ENCODE measurements around the gene NUP98.

Gene NUP98

DNA sequence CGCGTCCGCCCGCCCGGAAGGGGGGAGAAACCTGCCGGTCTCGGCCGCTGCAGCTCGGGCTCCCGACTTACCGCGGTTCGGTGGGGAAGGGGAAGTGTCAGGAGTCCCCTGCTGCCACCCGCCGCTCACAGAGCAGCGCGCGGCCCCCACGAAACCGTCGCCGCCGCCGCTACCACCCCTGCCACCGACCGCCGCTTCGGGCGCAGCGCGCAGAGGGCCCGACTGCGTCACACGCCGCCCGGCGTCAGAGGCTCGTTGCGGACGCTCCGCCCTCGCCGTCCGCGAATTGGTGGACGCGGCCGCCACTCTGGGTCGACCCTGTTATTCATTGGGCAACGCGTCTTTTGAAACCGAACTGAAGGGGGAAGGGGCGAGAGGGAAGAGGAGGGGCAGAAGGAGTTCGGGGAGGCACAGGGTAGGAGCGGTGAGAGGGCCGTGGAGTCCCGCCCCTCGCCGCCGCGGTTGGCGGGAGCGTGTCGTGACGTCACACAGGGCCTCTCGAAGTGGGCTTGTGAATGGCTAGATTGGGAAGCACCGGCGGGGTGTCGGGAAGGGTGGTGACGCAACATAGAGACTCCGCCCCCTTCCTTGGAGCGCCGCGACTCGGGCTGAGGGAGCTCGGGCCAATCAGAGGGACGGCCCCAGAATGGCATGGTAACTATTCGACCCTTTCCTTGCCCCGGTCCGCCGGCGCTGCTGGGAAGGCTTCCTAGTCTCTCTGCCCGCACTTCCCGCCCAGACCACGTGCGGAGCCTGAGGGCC is at the start of gene NUP98:
NUP98 (minus strand) TSS at position 226 of the 762 bp plus-strand sequence. CDS start 15,437 bp downstream, outside the sequence.
- peak; percentile 100 for DNase-seq

DNA sequence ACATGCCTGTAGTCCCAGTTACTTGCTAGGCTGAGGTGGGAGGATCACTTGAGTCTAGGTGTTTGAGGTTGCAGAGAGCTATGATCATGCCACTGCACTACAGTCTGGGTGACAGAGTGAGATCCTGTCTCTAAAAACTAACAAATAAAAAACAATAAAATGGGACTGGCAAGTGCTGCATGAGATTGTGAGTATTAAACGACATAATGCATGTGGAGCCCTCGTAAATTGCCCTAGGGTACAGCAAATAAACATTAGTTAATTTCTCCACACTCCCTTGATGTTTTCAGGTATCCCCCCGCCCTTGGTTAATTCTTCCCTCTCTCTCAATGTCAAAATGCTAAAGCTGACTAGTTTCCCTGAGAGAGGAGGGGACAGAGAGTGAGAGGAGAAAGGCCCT is 48.3 kb upstream of the NUP98 start:
- DNase-seq, result no peak

DNA sequence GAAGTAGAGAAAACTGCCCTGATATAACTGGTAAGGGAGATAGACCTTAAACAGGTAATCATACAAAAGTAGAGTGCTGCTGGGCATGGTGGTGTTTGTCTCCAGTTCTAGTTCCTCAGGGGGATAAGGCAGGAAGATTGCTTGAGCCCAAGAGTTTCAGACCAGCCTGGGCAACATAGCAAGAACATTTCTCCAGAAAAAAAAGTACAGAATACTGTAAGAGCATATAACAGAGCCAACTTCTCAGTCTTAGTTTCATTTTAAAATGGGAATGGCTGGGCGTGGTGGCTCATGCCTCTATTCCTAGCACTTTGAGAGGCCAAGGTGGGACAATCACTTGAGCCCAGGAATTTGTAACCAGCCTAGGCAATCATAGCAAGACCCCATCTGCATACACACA is 47.9 kb upstream of the NUP98 start:
- DNase-seq, result no peak

DNA sequence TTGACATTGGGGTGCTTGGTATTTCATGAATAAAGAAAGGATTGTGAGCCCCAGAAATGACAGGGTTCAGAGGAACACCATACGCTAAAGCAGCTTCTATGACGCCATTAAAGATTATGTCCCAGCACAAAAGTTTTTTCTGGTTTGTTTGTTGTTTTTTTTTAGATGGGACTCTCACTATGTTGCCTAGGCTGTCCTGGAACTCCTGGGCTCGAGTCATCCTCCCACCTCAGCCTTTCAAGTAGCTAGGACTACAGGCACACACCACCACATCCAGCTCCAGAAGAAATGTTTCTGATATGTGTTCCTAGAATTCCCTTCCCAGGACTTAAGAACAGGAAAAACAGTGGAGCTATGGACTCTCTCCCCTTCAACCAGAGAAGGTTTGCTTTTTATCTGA is 46.0 kb upstream of the NUP98 start:
- DNase-seq, result no peak

DNA sequence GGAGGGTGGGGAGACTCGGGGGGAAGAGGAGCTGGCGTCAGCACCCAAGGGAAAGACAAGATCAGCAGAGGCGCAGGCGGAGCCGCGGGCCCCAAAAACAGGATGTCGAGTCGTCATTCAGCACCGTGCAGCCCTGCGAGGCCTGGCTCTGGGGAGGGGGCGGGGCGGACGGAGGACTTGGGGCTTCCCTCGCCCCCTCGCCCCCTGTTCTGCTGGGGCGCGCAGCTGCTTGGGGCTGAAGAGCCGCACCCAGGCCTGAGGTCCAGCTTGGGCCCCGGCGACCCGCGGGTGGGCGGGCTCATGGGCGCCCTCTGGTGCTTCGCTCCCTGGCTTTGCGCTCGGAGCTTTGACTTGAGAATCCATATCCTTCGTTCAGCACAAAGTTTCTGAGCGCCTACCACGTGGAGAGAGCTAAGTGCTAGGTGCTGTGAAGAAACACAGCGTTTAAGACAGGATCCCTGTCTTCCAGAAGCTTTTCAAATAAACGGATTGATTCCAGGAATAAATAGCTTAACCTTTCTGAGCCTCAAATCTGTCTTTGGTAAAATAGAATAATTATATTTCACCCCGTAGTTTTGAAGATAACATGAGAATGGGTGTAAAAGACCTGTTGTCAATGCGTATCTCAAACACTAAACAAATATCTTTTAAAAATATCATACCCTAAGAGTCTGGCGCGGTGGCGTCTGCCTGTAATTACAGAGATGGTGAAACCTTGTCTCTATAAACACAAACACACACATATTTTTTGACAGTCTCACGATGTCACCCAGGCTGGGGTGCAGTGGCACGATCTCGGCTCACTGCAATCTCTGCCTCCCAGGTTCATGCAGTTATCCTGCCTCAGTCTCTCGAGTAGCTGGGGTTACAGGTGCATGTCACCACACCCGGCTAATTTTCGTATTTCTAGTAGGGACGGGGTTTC is 44.3 kb upstream of the NUP98 start:
- DNase-seq, result no peak

DNA sequence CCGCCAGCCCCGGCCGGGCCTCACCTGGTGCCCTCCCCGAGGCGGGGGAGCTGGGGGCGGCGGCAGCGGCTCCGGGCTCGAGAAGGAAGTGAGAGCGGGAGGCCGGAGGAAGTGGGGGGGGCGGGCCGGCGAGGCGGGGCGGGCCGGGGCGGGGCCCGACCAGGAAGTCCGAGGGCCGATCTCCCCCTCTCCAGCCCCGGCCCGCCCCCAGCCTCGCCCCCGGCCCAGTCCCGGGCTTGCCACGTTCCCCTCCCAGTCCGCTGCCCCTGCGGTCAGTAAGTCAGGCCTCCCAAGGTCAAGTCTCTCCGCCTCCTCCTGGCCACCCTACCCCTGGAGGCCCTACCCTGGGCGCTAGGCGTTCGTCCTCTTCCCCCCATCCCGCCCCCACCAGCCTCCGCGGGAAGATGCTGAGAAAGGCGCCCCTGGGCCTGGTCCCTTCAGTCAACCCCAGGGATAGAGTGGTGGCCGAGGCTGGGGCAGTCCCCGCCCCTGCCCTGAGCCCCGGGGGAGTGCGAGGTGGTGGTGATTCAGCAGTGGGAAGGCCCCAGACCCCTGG is 43.6 kb upstream of the NUP98 start, which contains the start of gene RHOG:
RHOG (minus strand) TSS at position 90 of the 556 bp plus-strand sequence. CDS start 12,821 bp downstream, outside the sequence.
- peak; percentile 91 for DNase-seq

DNA sequence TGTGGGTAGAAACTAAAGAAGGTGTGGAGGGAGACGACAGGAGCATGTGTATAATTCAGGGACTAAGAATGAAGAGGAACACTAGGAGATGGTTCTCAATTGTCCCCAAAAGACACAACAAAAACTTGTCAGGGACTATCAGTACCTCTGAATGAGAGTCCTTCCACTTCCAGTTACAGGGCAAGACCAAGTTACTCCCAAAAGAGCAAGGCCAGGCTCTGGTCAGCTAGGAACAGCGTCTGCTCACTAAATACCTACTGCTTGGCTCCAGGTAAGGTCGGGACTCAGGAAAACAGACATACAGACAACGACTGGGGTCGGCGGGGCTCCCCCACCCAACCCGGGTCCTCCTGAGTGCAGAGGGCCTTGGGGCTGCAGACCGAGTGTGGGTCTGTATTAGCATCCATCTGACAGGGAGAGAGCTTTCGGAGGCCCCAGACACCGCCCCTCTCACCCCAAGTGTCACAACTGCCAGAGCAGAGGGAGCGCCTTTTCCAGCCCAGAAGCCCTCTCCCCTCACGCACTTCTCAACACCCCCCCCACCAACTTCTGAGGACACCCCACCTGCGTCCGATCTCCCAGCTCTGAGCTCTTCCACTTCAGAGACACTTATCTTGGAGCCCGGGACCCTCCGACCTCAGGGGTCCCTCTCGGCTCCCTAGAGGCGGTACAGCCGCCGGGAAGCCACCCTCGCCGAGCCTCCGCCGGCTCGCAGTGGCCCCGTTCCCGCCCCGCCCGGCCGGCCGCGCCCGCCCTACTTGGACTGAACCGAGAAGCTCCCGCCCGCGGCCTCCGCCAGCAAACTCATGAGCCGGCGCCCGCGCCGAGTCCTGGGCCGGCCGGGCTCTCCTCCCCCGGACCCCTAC is 42.9 kb upstream of the NUP98 start:
- DNase-seq, result peak; percentile 80

DNA sequence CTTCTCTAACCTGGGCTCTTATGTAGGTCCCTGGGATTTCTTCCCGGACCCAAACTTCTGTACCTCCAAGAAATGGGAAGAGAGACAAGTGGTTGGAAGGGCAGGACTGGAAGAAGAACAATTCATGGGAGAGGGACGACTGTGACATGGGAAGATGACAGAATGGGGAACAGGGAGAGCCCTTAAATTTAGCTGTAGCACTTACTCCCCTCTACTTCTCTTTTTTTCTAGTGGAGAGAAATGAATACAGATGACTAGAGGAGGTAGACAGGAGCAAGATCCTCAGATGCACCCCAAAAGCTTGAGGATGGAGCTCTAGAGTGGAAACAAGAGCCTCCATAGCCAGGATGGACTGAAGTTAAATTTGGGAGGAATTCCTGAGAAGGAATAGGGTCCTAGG is 41.1 kb upstream of the NUP98 start:
- no peak for DNase-seq

DNA sequence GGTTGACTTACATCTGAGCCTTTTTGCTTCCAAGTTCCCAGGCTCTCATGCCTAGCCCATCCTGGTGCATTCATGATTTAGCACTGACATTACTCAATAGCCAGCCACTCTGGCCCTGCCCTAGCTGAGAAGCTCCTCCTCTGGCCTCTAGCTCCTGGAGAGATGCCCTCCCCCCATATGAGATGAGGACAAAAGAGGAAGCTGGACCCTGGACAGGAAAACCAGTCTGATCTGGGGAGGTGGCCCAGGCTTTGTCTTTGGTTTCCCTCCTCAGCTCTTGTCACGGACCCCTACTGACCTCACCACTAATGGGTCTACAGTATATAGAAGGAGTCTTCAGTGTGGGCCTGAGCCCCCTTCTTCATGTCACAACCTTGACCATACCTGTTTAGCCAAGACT is 40.4 kb upstream of the NUP98 start:
- DNase-seq, result no peak

DNA sequence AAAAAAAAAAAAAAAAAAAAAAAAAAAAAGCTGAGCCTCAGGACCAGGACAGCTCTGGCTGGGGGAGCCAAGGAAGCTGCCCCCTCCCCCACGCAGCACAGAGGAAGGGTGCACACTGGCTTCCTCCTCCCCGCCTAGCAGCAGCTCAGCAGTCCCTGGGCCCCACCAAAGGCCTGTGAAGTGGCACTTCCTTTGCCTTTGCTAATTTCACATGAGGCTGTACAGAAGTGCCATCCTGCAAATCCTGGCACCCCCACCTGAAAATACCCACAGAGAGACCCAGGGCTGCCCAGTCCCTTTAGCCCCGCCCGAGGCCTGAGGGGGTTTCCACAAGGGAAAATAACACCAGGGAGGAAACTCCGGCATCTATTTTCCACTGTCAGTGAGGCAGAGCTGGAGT is 39.5 kb upstream of the NUP98 start:
- DNase-seq, result no peak

DNA sequence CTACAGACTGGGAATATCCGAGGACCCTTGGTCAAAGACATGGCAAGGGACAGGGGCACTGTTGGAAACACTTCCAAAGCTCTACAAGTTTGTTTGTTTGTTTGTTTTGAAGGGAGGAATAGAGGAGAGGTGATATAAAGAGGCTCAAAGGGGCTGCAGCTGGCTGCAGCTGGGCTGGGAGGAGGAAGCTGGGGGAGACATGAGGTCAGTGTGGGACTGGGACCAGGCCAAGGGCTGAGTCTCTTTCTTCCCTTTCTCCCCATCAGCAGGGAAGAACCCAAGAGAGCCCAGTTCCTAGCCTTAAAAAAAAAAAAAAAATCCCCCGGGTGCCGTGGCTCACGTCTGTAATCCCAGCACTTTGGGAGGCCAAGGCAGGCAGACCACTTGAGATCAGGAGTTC is 38.4 kb upstream of the NUP98 start:
- DNase-seq, result no peak

DNA sequence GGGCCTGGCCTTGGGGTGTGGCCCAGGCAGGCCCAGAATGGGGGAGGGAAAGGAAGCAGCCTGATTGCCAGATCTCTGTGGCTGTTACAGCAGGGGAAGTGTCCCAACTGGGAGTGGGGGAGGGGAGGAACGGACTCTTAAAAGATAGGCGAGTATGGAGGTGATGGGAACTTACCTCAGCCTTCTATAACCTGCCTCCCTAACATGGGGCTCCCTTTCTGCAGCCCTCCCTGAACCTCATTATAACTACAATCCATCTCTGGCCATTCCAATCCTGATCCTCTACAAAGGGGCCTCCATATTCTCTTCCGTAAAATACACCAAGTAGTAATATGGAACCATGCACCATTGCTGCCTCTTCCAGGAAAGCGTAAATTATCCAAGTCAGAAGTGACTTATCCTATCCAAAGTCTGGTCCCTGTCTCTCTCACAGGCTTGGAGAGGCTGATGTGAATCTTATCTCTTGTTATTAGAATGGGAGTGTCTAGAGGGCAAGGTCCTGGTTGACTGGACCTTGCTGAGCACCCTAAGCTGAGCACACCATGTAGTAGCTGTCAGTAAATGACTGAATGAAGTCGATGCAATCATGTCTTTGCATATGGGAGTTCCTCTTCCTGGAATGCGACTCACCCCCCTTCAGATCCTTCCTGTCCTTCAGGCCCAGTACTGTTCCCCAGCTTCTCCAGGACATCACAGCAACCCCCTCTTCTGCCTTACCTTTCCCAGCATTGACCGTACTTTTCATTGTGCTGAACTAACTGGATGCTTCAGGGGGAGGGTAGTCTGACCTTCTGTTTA is 37.5 kb upstream of the NUP98 start:
- DNase-seq, result no peak

DNA sequence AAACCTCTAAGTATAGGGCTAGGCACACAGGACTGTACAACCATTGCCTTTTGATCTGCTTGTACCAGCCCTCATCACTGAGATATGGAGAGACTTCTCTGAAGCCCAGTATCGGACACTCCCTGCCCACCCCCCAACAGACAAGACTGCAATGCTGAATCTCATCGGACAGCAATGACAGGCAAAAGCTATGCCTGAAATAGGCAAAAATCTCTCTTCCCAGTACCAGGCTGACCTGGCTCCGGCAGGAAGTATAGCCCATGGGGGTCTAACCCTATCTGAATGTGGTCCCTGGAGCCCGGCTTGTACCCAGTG is 37.0 kb upstream of the NUP98 start:
- no peak for DNase-seq

DNA sequence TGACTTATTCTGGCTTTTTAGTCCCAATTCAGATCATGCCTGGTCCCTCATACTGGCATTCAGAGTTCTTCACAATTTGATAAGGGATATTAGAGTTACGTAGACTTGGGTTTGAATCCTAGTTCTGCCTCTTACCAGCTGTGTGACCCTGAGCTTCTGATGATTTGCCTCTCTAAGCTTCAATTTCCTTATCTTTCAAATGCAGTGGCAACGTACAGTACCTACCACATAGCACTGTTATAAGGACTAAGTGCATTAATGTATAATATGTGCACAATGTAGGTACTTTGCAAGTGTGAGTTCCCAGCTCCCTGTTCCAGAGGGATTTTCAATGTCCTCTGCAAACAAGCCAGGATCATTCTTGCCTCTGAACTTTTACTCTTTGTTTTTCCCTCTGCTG is 36.1 kb upstream of the NUP98 start:
- DNase-seq, result no peak

DNA sequence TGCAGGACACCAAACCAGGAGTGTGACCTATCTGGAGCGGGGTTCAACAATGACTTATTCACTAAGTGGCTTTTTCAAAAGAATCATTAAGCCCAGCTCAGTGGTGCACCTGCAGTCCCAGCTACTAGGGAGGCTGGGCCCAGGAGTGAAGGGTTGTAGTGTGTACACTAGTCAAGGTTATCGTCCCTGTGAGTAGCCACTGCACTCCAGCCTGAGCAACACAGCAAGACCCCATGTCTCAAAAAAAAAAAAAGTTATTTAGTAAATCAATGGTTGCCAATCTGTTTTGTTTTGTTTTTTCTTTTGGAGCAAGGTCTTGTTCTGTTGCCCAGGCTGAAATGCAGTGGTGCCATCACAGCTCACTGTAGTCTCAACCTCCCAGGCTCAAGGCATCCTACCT is 35.5 kb upstream of the NUP98 start:
- no peak for DNase-seq

DNA sequence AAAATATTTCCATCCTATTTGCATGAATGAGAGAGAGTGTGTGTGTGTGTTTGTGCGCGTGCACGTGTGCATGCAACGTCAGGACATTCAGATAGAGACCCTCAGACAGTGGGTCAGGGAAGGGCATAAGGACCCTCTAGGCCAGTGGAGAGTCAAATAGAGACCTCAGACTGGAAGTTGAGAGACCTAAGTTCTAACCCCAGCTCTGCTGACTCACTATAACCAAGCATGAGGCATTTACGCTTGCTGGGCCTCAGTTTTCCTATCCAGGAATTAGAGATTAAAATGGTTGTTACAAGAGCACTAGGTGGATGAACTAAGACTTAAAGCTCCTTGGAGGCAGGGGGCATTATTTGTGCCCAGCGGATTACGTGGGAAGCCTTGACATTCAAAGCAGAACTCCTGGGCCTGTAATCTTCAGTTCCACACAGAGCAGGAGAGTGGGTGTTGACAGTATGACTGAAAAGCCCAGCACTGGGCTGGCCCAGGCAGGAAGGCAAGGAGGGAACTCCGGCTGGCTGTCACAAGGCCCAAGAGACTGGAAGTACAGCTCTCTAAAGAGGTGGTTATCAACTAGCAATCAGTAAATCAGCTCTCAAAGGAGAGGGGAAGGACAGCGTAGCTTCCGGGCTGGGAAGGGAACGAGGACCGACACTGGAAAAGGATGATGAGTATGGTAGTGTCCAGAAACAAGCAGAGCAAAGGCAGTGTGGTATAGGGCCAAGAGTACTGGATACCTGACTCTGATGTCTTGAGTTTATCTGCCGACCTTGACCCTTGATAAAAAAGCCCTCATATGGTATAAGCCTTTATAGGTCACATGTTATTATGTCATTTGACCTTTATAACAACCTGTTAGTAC is 34.3 kb upstream of the NUP98 start:
- no peak for DNase-seq

DNA sequence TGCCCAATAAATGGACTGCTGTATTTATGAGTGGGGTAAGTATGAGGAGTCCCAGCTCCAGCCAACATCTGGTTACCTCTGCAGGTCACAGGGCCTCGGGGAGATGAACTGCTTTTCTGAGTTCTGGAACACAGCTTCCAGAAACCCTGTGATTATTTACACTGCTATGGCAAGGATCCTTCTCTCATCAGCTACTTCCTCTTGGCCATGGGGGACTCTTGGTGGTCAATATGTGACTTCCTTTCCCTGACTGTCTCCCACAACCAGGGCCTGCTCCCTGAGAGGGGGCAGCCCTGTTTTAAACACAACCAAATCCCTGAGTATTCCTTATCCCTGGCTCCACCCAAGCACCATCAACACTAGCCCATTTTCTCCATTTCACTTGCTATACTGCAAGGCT is 33.4 kb upstream of the NUP98 start:
- no peak for DNase-seq

DNA sequence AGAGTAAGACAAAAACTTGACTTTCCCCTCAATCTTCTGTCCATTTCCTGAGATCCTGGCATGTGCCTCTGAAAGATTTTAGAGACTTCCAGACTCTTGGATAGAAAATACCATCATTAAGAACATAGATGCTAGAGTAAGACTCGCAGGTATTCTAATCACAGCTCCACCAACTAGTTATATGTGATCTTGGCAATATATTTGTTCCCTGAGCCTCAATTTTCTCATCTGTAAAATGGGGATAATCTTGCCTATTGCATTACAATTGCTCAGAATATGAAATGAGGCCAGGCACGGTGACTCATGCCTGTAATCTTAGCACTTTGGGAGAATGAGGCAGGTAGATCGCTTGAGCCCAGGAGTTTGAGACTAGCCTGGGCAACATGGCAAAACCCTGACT is 32.7 kb upstream of the NUP98 start:
- DNase-seq, result no peak

DNA sequence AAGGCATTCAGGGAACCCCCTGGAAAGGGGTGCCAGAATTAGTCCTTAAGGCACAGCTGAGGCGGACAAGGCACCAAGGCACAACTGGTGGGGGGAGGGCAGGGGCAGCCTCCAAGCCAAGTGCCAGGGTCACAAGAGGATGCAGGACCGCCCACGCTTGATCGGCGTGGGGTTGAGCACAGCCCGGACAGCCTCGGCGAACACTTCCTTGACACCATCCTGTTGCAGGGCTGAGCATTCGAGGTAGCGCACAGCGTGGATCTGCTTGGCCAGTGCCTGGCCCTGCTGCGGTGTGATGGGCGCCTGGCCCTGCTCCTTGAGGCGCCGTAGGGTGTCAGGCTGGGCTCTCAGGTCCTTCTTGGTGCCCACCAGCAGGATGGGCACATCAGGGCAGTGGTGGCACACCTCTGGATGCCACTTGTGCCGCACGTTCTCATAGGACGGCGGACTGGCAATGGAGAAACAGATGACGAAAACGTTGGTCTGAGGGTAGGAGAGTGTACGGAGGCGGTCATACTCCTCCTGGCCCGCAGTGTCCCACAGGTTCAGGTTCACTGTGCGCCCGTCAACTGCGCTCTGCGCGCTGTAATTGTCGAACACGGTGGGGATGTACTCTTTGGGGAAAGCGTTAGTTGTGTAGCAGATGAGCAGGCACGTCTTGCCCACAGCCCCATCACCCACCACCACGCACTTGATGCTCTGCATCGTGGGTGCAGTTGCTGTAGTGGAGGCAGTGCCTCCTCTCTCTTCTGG is 30.3 kb upstream of the NUP98 start:
- no peak for DNase-seq

DNA sequence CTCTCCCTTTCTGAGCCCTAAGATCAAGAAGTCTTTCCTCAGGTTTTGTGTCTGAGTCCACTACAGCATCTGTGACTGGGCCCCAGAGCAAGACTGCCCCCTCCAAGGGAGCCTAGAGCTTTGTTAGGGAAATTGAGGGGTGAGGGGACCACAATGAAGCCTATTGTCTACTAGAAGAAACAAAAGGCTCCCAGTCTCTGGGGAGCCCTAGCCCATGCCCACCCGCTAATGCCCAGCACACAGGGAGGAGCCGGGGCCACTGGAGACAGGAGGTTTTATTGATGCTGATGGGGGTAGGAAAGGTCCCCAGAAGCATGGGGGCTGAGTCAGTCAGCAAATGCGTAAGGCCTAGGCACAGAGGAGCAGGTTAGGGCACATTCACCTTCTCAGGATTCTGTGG is 29.4 kb upstream of the NUP98 start:
- no peak for DNase-seq
